ENCODE data around the gene SYNDIG1L.
A peak's percentile ranks its signal among the peaks of the same experiment; 100 is the strongest.
"Not testable (repeated sequence)": the region's sequence is repeated elsewhere in the genome, so short reads cannot be mapped to it uniquely, and the experiment has no call there.

The SYNDIG1L gene

GRCh38 chr14:74426202-74426582 is at the start of gene SYNDIG1L:
Gene SYNDIG1L (minus strand): TSS chr14:74426210. CDS start chr14:74409744, 16,466 bp downstream.
- no peak for DNase-seq
- ATAC-seq, result no peak

- DNase-seq, result no peak
These were observed 49.7 kb upstream of the SYNDIG1L start for GRCh38 chr14:74475678-74476077.

GRCh38 chr14:74474376-74474775 is 48.4 kb upstream of the SYNDIG1L start:
- ATAC-seq (no peak), DNase-seq (no peak)

More at GRCh38 chr14:74475678-74476077, 49.7 kb upstream of the SYNDIG1L start:
- ATAC-seq, result no peak

DNA sequence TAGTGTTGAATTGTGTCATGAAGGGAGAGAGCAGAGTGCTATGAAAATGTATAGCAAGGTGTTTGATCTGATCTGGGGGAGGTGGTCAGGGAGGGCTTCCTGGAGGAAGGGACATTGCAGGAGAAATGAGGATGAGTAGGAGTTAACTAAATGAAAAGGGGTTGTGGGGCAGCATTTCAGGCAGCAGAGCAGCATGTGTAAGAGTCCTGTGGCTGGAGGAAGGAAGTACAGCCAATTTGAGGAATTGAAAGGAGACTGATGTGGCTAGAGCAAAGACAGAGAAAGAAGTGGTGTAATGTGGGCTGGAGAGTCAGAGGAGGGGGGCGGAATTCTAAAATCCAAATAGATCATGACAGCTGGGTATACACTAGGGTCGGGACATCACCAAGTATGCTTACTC is 46.6 kb upstream of the SYNDIG1L start:
- no peak for DNase-seq
- ATAC-seq, result no peak

GRCh38 chr14:74469548-74470518 is 43.8 kb upstream of the SYNDIG1L start:
- ATAC-seq, result no peak
- no peak for DNase-seq

DNA sequence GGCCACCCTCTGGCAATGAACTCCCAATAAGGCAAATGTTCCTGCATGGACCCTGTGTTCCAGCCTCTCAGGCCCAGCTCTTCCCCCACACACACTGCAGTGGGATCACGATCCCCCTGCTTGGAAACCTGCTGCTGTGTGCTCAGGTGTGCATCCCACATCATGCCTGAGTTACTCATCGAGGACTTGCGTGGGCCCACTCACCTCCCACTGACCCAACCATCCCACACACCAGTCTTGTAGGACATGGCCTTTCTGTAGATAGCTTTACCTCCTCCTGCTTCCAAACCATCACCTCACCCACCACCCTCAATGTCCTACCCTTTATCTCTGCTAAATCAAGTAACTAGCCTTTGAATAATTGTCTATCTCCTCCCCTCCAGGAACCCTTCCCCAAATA is 42.5 kb upstream of the SYNDIG1L start:
- ATAC-seq (no peak), DNase-seq (no peak)

- ATAC-seq (no peak), DNase-seq (no peak)
These were observed 39.3 kb upstream of the SYNDIG1L start for GRCh38 chr14:74465335-74465734.

GRCh38 chr14:74464785-74465184 is 38.8 kb upstream of the SYNDIG1L start:
- ATAC-seq (no peak), DNase-seq (no peak)

GRCh38 chr14:74463697-74464096 is 37.7 kb upstream of the SYNDIG1L start:
- ATAC-seq (no peak), DNase-seq (no peak)

- DNase-seq (no peak), ATAC-seq (no peak)
These were observed 37.0 kb upstream of the SYNDIG1L start for GRCh38 chr14:74462993-74463392.

GRCh38 chr14:74459976-74460375 is 34.0 kb upstream of the SYNDIG1L start:
- DNase-seq, result no peak

GRCh38 chr14:74459289-74459946 is 33.4 kb upstream of the SYNDIG1L start:
- peak; percentile 86 for ATAC-seq
- DNase-seq, result peak; percentile 54

More at GRCh38 chr14:74459976-74460375, 34.0 kb upstream of the SYNDIG1L start:
- no peak for ATAC-seq

DNA sequence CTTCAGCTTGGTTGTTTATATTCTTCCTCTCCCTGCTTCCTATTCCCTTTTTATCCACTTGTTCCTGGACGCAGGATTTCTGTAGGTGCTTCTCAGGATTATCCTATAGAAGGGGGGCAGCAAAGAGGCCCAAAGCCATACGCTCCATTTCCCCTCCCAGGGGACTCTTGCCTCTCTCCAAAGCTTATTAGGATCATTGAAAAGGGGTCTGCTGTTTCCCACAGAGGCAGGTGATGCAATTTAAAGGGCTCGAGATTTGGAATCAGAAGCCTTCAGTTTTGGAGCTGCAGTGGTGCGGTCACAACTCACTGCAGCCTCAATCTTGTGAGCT is 31.5 kb upstream of the SYNDIG1L start:
- no peak for DNase-seq
- no peak for ATAC-seq

- no peak for ATAC-seq
- DNase-seq, result no peak
These were observed 30.9 kb upstream of the SYNDIG1L start for GRCh38 chr14:74456684-74457564.

- not testable (repeated sequence) for ATAC-seq, DNase-seq
These were observed 28.4 kb upstream of the SYNDIG1L start for GRCh38 chr14:74454397-74454796.

GRCh38 chr14:74444866-74445265 is 18.9 kb upstream of the SYNDIG1L start:
- DNase-seq (no peak), ATAC-seq (no peak)

GRCh38 chr14:74442757-74443156 is 16.7 kb upstream of the SYNDIG1L start:
- no peak for DNase-seq
- ATAC-seq, result no peak

DNA sequence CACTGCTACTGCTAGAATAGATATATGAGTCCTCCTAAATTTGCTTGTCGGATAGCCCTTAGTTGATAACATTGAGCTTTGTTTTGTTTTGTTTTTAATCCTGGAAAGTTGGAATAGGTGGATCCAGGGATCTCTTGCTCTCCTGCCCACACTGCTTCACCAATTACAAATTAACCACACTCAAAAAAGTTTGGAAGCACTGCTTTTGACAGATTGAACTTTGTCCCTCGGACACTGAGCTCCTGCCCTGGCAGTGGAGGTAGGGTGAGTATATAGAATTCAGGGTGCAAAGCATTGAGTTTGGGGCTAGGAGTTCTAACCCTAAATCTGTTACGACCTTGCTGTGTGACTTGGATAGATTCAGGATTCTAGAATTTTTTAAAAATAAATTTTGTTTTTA is 15.1 kb upstream of the SYNDIG1L start:
- DNase-seq (no peak), ATAC-seq (no peak)

- no peak for ATAC-seq
- no peak for DNase-seq
These were observed 12.4 kb upstream of the SYNDIG1L start for GRCh38 chr14:74438351-74438915.

GRCh38 chr14:74437496-74438053 is 11.6 kb upstream of the SYNDIG1L start:
- ATAC-seq (no peak), DNase-seq (no peak)

GRCh38 chr14:74434294-74434693 is 8.3 kb upstream of the SYNDIG1L start:
- no peak for ATAC-seq
- DNase-seq, result no peak

- no peak for DNase-seq
These were observed 4.0 kb upstream of the SYNDIG1L start for GRCh38 chr14:74429991-74430390.

More at GRCh38 chr14:74429991-74430390, 4.0 kb upstream of the SYNDIG1L start:
- ATAC-seq, result no peak

Data from stimulated activated naive CD8-positive, alpha-beta T cell treated with anti-CD3 and anti-CD28 coated beads, Interleukin-15, Interleukin-2, amounts not matched to agents 100 U/mL and 50 U/mL, for 24 hours (primary cell).